ENCODE results near the gene KIF19.
"Not testable (repeated sequence)": the region's sequence is repeated elsewhere in the genome, so short reads cannot be mapped to it uniquely, and the experiment has no call there.

The KIF19 gene

GRCh38 chr17:74403512-74404137 lies 77.6 kb downstream of the KIF19 start:
- no peak overlapping the region for H3K4me3 ChIP-seq (ENCODE audit: low read depth, low read length)
- DNase-seq (ENCODE audit: low read depth): no peak
- TF ChIP-seq CTCF (IDR thresholded peaks at IDR 0.05; ENCODE audit: insufficient read depth, low read depth, low read length, missing control alignments): no peak

DNA sequence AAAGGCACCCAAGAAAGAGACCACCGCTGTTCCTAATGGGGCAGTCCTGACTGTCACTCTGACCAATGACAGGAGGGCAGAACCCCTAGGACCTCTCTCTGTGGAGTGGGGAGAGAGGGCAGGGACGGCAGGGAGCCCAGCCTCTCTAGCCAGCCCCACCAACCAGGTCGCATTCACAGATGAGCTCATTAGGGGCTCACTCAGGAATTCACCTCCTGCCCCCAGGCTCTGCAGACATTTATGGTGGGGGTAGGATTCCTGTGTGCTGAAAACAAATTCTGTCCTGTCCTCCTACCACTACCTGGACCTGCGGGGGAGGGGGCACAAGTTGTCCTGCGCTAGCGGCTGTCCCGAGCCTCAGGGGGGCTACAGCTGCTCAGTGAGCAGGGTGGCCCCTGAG lies 78.2 kb downstream of the KIF19 start:
- no peak for TF ChIP-seq CTCF (IDR thresholded peaks at IDR 0.05; ENCODE audit: insufficient read depth, low read depth, low read length, missing control alignments)
- no peak for DNase-seq (ENCODE audit: low read depth)
- no peak overlapping the region for H3K4me3 ChIP-seq (ENCODE audit: low read depth, low read length)

- no peak for DNase-seq (ENCODE audit: low read depth)
- no peak overlapping the region for H3K4me3 ChIP-seq (ENCODE audit: low read depth, low read length)
- TF ChIP-seq CTCF (IDR thresholded peaks at IDR 0.05; ENCODE audit: insufficient read depth, low read depth, low read length, missing control alignments): no peak
Observed at GRCh38 chr17:74404789-74405188, 78.8 kb downstream of the KIF19 start.

DNA sequence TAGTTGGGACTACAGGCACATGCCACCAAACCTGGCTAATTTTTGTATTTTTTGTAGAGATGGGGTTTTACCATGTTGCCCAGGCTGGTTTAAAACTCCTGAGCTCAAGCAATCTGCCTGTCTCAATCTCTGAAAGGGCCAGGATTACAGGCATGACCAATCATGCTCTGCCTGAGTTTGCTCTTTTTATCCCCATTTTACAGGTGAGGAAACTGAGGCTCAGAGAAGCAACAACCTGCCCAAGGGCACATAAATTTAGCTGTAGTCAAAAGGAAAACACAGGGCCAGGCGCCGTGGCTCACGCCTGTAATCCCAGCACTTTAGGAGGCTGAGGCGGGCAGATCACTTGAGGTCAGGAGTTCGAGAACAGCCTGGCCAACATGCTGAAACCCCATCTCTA lies 79.3 kb downstream of the KIF19 start:
- not testable (repeated sequence) for H3K4me3 ChIP-seq (ENCODE audit: low read depth, low read length); DNase-seq (ENCODE audit: low read depth)
